Osteoblast (primary cell): ENCODE data around the gene LRRK1. TPM values are rescaled to one million over a fixed set of nuclear protein-coding genes. Genes with fewer than 3 reads are reported as not detected.

Source experiments
- DNase-seq: peaks from one replicate; pipeline ENCODE4 v3.0.0; 2011; ENCODE audit warnings: low spot score, mixed read lengths; ENCODE audit not compliant: insufficient read length; ENCODE audit errors: missing footprints
- H2AFZ ChIP-seq: 2 replicates; pipeline ENCODE4 v1.6.0; 2011; ENCODE audit warnings: mild to moderate bottlenecking, low read length
- H3K27ac ChIP-seq: 2 replicates; pipeline ENCODE4 v1.5.1; 2011; ENCODE audit warnings: mild to moderate bottlenecking, low read depth, low read length, moderate library complexity
- H3K27me3 ChIP-seq: 2 replicates; pipeline ENCODE4 v1.6.0; 2012; ENCODE audit warnings: mild to moderate bottlenecking, control low read depth, inconsistent platforms, low read length, moderate library complexity; ENCODE audit not compliant: insufficient read depth
- H3K36me3 ChIP-seq: 2 replicates; pipeline ENCODE4 v1.5.1; 2011; ENCODE audit warnings: mild to moderate bottlenecking, low read length, control low read depth, moderate library complexity; ENCODE audit not compliant: insufficient read depth
- H3K4me1 ChIP-seq: 2 replicates; pipeline ENCODE4 v1.5.1; 2011; ENCODE audit warnings: mild to moderate bottlenecking, low read length, control low read depth, moderate library complexity; ENCODE audit not compliant: insufficient read depth
- H3K4me2 ChIP-seq: 2 replicates; pipeline ENCODE4 v1.6.0; 2011; ENCODE audit warnings: mild to moderate bottlenecking, low read length; ENCODE audit not compliant: insufficient read depth
- H3K4me3 ChIP-seq: fragments of 200-600 bp; sonication (generic); 3 replicates; pipeline ENCODE4 v1.5.1; 2012; ENCODE audit warnings: mild to moderate bottlenecking, low read length, inconsistent platforms; ENCODE audit not compliant: insufficient read depth
- H3K79me2 ChIP-seq: 2 replicates; pipeline ENCODE4 v1.6.0; 2012; ENCODE audit warnings: mild to moderate bottlenecking, low read length, control low read depth, inconsistent platforms; ENCODE audit not compliant: insufficient read depth
- H3K9me3 ChIP-seq: 2 replicates; pipeline ENCODE4 v1.5.1; 2011; ENCODE audit warnings: low read depth, low read length, control low read depth
- H4K20me1 ChIP-seq: 2 replicates; pipeline ENCODE4 v1.6.0; 2012; ENCODE audit warnings: mild to moderate bottlenecking, low read length, control low read depth; ENCODE audit not compliant: insufficient read depth
- CTCF ChIP-seq: IDR thresholded peaks from 2 replicates; pipeline ENCODE4 v1.5.1; 2011; ENCODE audit warnings: mild to moderate bottlenecking, low read depth, low read length, moderate library complexity; ENCODE audit errors: extremely low read depth
- total RNA-seq: library from RNA; depleted of rRNA; stranded (reverse); fragments of >200 nt; gene quantifications from 2 replicates; pipeline ENCODE4 v1.2.3, GENCODE V29; 2012

The LRRK1 gene
- total RNA-seq, 1 donor = 15.2 TPM

- no peaks in the 10 kb centered on the region for H4K20me1 ChIP-seq
- H3K4me2 ChIP-seq = no peak overlapping the region
- peaks cover 6% of the 10 kb centered on the region for H3K36me3 ChIP-seq
- H3K27ac ChIP-seq = no peak overlapping the region
- no peaks in the 10 kb centered on the region for H3K27me3 ChIP-seq
- no peaks in the 10 kb centered on the region for H3K79me2 ChIP-seq
- H3K9me3 ChIP-seq = no peaks in the 10 kb centered on the region
- DNase-seq = no peak
- H2AFZ ChIP-seq = no peak overlapping the region
- TF ChIP-seq CTCF = no peak
- no peak overlapping the region for H3K4me3 ChIP-seq
- H3K4me1 ChIP-seq = no peaks in the 10 kb centered on the region
Measured at GRCh38 chr15:100980410-100981046, 61.4 kb downstream of the LRRK1 start.

GRCh38 chr15:100981086-100981485 lies 61.9 kb downstream of the LRRK1 start:
- TF ChIP-seq CTCF = no peak
- DNase-seq = no peak

GRCh38 chr15:100983221-100983620 lies 64.1 kb downstream of the LRRK1 start:
- Histone ChIP-seq H3K4me3 (no peak overlapping the region), H3K27ac (no peak overlapping the region), H4K20me1 (no peaks in the 10 kb centered on the region), H2AFZ (no peak overlapping the region), H3K36me3 (peaks cover 5% of the 10 kb centered on the region), H3K79me2 (no peaks in the 10 kb centered on the region), H3K4me2 (no peak overlapping the region), H3K27me3 (no peaks in the 10 kb centered on the region), H3K4me1 (peaks cover 6% of the 10 kb centered on the region), H3K9me3 (no peaks in the 10 kb centered on the region)
- no peak for DNase-seq
- no peak for TF ChIP-seq CTCF

More at GRCh38 chr15:100981086-100981485, 61.9 kb downstream of the LRRK1 start:
- Histone ChIP-seq H3K27me3 (no peaks in the 10 kb centered on the region), H2AFZ (no peak overlapping the region), H3K36me3 (peaks cover 6% of the 10 kb centered on the region), H3K4me2 (no peak overlapping the region), H3K79me2 (no peaks in the 10 kb centered on the region), H3K27ac (no peak overlapping the region), H3K4me3 (no peak overlapping the region), H3K4me1 (no peaks in the 10 kb centered on the region), H3K9me3 (no peaks in the 10 kb centered on the region), H4K20me1 (no peaks in the 10 kb centered on the region)

GRCh38 chr15:100985401-100985800 lies 66.2 kb downstream of the LRRK1 start:
- Histone ChIP-seq H3K4me3 (no peak overlapping the region), H3K27me3 (no peaks in the 10 kb centered on the region), H3K36me3 (peaks cover 19% of the 10 kb centered on the region), H3K27ac (no peak overlapping the region), H2AFZ (no peak overlapping the region), H3K4me2 (no peak overlapping the region), H3K79me2 (no peaks in the 10 kb centered on the region), H3K9me3 (no peaks in the 10 kb centered on the region), H4K20me1 (no peaks in the 10 kb centered on the region), H3K4me1 (peaks cover 6% of the 10 kb centered on the region)
- DNase-seq = no peak
- TF ChIP-seq CTCF = no peak
